GM18499 (cell line): ENCODE results near the gene NEB.

ENCODE experiments used
- ATAC-seq: cut with Tn5 transposase; IDR thresholded peaks from one replicate; pipeline ENCODE4 v1.9.1; 2021; ENCODE audit warnings: moderate number of reproducible peaks; ENCODE audit not compliant: insufficient read depth, unreplicated experiment

The NEB gene

GRCh38 chr2:151733771-151734672 is at the start of gene NEB:
Gene NEB (minus strand): TSS chr2:151734476. CDS start chr2:151733156, 1,320 bp downstream.
- no peak for ATAC-seq

- no peak for ATAC-seq
These were observed 48.9 kb upstream of the NEB start for GRCh38 chr2:151783133-151783520.

GRCh38 chr2:151782378-151783132 is 48.3 kb upstream of the NEB start:
- ATAC-seq = no peak

DNA sequence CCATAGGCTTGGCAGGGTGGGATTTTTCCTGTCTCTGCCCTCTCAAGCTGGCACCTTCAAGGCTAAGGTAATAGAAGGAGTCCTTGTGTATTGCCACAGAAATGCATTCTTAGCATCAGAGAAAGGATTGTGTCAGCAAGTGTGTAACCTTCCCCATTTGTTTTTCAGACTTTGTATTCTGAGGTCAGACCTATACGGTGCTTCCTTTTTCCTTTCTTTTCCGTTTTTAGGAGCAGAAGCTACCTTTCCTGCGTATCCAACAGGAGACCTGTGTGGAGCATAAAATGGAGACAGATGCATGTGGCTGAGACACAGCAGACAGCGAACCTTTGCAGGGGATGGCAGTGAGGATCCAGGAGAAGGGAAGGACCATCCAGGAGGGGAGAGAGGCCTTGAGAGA is 47.4 kb upstream of the NEB start:
- no peak for ATAC-seq

DNA sequence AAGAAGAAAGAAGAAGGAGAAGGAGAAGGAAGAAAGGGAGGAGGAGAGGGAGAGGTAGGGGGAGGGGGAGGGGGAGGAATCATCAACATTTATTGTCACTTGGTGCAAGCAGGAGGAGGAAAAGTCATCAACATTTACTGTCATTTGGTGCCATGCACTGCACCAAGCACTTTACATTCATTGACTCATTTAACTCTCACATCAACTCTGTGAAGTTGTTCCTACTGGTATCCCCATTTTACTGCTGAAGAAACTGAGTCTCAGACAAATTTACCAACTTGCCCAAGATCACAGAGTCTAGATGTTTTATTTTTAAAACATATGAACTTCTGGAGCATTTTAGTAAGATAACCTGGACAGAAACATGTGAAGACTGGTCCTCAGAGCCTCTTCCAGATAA is 46.7 kb upstream of the NEB start:
- ATAC-seq = no peak

DNA sequence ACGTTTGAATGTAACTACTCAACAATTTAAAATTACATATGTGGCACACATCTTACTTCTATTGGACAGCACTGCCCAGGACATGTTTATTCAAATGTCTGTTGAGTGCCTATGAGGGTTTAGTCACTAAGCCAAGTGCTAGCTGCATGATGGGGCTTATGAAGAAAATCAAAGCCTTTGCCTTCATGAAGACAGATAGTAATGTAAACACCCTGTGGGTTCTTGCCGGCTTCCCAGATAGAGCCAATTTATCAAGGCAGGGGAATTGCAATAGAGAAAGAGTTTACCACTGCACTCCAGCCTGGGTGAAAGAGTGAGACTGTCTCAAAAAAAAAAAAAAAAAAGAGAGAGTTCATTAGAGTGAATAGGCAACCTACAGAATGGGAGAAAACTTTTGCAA is 43.7 kb upstream of the NEB start:
- ATAC-seq = no peak

DNA sequence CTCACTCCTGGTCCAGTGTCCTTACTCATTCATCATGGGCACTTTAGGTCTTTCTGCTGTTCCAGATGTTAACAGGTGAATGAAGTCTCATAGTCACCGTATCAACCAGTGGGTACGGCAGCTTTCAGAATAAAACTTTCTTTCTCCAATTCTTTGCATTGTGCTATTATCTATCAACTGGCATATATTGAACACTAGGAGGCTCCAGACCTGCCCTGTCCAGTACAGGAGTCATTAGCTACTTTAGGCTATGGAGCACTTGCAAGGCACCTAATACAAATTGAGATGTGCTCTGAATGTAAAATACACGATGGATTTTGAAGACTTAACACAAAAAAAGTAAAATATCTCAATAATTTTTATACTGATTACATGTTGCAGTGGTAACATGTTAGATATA is 43.2 kb upstream of the NEB start:
- no peak for ATAC-seq

DNA sequence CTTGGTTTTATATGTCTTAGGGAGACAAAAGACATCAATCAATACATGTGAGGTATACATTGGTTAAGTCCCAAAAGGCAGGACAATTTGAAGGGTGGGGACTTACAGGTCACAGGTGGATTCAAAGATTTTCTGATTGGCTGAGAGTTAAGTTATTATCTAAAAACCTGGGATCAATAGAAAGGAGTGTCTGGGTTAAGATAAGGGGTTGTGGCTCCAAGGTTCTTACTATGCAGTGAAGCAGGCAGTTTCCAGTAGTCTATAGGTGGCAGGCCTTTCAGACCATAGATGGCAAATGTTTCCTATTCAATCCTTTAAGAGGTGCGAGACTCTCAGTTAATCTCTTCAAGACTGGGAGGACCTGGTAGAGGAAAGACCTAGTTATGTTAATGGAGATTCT is 42.1 kb upstream of the NEB start:
- ATAC-seq = no peak

GRCh38 chr2:151775057-151775740 is 40.9 kb upstream of the NEB start:
- no peak for ATAC-seq

GRCh38 chr2:151774506-151774905 is 40.2 kb upstream of the NEB start:
- no peak for ATAC-seq

GRCh38 chr2:151771599-151772358 is 37.5 kb upstream of the NEB start:
- ATAC-seq = peak; percentile 93

DNA sequence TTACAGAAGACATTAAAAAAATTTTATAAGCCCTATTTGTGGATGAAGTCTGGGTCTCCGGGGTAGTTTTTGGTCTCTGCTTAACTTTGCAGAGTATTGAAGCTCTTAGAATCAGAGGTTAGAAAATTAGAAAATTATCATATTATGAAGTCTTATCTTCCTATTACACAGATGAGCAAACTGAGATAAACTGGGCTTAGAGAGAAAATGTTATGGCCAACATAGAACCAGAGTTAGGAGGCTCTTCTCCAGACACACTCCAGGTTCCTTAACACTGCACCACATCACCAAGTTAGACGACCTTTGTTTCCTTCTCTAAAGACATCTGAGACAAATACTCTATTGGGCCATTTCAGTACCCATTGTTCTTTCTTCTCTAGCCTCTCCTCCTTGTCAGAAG is 36.7 kb upstream of the NEB start:
- ATAC-seq = no peak

DNA sequence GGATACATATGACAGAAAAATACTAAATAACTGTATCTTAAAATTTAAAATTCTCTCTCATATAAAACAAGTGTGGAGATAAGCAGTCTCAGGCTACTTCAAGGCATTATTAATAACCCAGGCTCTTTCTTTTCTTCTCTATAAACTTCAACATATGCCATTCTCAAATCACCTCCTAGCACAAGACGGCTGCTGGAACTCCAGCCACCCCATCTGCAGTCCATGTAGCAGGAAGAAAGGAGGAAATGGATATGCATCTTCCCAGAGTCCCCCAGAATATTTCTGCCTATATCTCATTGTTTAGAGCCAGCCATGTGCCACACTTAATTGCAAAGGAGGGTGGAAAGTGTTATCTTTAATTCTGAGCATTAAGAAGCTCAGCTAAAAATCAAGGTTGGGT is 35.3 kb upstream of the NEB start:
- ATAC-seq = no peak

GRCh38 chr2:151767536-151767935 is 33.3 kb upstream of the NEB start:
- ATAC-seq = no peak

- peak; percentile 43 for ATAC-seq
These were observed 32.3 kb upstream of the NEB start for GRCh38 chr2:151766437-151767153.

DNA sequence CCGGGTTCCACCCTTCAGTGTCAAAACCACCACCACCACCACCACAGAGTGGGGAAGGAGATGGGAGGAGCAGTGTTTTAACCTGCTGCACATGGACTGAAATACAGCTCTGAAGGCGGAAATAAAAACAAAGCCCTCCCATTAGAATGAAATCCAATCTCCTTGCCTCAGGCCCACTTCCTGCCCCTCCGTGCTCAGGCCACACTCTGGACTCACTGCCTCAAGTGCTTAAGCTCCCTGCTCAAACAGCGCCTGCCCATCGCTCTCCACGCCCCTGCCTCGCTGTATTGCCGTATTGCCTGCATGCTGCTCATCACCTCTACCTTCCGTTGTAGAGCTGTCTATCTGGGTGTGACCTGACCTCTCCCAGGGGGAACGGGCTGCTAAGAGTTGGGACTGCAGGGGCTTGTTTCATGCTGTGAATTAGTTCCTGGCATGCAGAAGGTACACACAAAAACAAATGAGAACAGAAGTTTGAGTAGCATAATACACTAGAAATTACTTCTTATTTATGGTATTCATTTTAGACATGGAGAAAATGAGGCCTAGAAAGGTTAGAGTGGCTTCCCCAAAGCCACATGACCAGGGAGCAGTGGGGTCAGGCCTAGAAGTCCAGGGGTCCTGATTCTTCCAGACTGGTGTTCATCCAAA is 31.6 kb upstream of the NEB start:
- ATAC-seq = no peak

- ATAC-seq = no peak
These were observed 28.4 kb upstream of the NEB start for GRCh38 chr2:151762694-151763093.

- no peak for ATAC-seq
These were observed 27.4 kb upstream of the NEB start for GRCh38 chr2:151761687-151762086.

DNA sequence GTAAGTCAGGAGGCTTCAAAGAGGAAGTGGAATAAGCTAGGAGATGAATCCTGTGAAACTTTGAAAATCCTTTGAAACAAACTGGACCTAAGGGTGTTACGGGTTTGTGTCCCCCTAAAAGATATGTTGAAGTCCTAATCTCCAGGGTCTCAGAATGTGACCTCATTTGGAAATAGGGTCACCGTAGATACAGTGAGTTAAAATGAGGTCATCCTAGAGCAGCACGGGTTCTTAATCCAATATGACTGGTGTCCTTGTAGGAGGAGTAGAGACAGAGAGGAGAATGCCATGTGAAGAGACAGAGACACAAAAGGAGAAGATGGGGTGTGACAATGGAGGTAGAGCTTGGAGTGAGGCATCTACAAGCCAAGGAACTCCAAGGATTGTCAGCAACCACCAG is 26.9 kb upstream of the NEB start:
- ATAC-seq = no peak
